HL-60 (cell line): ENCODE data around the gene GABBR2.

Experiments
- DNase-seq, 2 experiments: peaks; one replicate each; pipeline ENCODE4 v3.0.0-alpha.2; 2010 to 2020; ENCODE audit warnings: low read depth in 1 of 2, low spot score in 1 of 2
- H3K27ac ChIP-seq: fragments of 250-450 bp; sonication (Bioruptor Pico); replicated peaks from 2 replicates; pipeline ENCODE4 v1.5.1; 2020; ENCODE audit warnings: mild to moderate bottlenecking, moderate library complexity
- H3K27me3 ChIP-seq: fragments of 250-450 bp; sonication (Bioruptor Pico); 2 replicates; pipeline ENCODE4 v1.5.1; 2021; ENCODE audit warnings: mild to moderate bottlenecking, moderate library complexity; ENCODE audit not compliant: insufficient read depth, poor library complexity, severe bottlenecking
- H3K4me3 ChIP-seq: replicated peaks from 2 replicates; pipeline ENCODE4 v1.5.1; 2011; ENCODE audit warnings: mild to moderate bottlenecking, control low read depth, low read length; ENCODE audit not compliant: insufficient read depth
- GABPA ChIP-seq: IDR thresholded peaks from 2 replicates; pipeline ENCODE4 v1.6.1; 2012; ENCODE audit warnings: low read depth
- POLR2AphosphoS5 ChIP-seq: IDR thresholded peaks from 2 replicates; pipeline ENCODE4 v1.6.1; 2012; ENCODE audit warnings: low read depth
- SPI1 ChIP-seq: IDR thresholded peaks from 2 replicates; pipeline ENCODE4 v1.6.1; 2012; ENCODE audit warnings: low read depth, mild to moderate bottlenecking, borderline replicate concordance
- TF ChIP-seq, protein P1 (sequence below): IDR thresholded peaks from 2 replicates; pipeline ENCODE4 v1.6.1; 2012; ENCODE audit warnings: low read depth; ENCODE audit not compliant: insufficient replicate concordance
- TF ChIP-seq, protein P2 (sequence below): IDR thresholded peaks from one replicate; pipeline ENCODE4 v1.5.1; 2011; ENCODE audit warnings: low read length, control low read depth, inconsistent platforms; ENCODE audit not compliant: insufficient read depth

The GABBR2 gene

DNA sequence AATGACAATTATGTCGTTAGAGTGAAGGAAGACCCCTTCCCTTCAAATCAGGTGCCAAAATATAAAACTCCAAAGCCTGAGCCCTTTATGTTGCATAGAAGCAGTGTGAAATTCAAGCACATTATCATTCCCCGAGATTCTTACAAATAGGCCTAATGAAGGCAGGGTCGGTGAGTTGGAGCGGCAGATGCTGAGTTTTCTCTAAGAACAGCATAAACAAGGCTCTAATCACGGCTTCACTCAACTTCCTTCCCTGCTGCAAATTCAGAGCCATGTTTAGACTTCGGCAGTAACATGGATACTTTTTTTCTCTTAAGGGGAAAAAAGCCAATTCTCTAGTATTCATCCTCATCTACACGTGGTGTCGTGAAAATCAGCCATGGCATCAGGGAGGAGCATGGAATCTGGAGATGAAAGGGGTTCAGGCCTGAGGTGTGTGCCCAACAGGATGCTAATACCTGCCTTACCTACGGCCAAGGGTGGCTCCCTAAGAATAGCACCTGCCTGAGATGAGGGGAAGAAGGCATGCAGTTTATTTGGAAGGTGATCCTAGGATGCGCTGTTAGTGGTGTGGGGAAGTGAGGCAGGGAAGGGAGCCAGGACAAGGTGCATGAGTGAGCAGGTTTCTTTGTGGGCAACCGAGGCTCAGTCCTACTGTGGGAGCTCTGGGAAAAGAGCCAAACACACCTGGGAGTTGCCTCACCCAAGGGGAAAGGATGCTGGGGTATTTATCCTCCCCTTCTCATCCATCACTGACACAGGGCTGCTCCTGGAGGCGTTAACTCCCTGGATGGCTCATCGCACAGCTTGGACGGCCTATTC, 306.5 kb downstream of the GABBR2 start:
- TF ChIP-seq, protein P1, sequence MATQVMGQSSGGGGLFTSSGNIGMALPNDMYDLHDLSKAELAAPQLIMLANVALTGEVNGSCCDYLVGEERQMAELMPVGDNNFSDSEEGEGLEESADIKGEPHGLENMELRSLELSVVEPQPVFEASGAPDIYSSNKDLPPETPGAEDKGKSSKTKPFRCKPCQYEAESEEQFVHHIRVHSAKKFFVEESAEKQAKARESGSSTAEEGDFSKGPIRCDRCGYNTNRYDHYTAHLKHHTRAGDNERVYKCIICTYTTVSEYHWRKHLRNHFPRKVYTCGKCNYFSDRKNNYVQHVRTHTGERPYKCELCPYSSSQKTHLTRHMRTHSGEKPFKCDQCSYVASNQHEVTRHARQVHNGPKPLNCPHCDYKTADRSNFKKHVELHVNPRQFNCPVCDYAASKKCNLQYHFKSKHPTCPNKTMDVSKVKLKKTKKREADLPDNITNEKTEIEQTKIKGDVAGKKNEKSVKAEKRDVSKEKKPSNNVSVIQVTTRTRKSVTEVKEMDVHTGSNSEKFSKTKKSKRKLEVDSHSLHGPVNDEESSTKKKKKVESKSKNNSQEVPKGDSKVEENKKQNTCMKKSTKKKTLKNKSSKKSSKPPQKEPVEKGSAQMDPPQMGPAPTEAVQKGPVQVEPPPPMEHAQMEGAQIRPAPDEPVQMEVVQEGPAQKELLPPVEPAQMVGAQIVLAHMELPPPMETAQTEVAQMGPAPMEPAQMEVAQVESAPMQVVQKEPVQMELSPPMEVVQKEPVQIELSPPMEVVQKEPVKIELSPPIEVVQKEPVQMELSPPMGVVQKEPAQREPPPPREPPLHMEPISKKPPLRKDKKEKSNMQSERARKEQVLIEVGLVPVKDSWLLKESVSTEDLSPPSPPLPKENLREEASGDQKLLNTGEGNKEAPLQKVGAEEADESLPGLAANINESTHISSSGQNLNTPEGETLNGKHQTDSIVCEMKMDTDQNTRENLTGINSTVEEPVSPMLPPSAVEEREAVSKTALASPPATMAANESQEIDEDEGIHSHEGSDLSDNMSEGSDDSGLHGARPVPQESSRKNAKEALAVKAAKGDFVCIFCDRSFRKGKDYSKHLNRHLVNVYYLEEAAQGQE: no peak
- TF ChIP-seq SPI1 (no peak), GABPA (no peak), POLR2AphosphoS5 (no peak)
- TF ChIP-seq, protein P2, sequence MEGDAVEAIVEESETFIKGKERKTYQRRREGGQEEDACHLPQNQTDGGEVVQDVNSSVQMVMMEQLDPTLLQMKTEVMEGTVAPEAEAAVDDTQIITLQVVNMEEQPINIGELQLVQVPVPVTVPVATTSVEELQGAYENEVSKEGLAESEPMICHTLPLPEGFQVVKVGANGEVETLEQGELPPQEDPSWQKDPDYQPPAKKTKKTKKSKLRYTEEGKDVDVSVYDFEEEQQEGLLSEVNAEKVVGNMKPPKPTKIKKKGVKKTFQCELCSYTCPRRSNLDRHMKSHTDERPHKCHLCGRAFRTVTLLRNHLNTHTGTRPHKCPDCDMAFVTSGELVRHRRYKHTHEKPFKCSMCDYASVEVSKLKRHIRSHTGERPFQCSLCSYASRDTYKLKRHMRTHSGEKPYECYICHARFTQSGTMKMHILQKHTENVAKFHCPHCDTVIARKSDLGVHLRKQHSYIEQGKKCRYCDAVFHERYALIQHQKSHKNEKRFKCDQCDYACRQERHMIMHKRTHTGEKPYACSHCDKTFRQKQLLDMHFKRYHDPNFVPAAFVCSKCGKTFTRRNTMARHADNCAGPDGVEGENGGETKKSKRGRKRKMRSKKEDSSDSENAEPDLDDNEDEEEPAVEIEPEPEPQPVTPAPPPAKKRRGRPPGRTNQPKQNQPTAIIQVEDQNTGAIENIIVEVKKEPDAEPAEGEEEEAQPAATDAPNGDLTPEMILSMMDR: no peak
- H3K27me3 ChIP-seq: peaks cover 3% of the 10 kb centered on the region
- H3K4me3 ChIP-seq: no peak overlapping the region
- no peak for DNase-seq
- no peak overlapping the region for H3K27ac ChIP-seq

DNA sequence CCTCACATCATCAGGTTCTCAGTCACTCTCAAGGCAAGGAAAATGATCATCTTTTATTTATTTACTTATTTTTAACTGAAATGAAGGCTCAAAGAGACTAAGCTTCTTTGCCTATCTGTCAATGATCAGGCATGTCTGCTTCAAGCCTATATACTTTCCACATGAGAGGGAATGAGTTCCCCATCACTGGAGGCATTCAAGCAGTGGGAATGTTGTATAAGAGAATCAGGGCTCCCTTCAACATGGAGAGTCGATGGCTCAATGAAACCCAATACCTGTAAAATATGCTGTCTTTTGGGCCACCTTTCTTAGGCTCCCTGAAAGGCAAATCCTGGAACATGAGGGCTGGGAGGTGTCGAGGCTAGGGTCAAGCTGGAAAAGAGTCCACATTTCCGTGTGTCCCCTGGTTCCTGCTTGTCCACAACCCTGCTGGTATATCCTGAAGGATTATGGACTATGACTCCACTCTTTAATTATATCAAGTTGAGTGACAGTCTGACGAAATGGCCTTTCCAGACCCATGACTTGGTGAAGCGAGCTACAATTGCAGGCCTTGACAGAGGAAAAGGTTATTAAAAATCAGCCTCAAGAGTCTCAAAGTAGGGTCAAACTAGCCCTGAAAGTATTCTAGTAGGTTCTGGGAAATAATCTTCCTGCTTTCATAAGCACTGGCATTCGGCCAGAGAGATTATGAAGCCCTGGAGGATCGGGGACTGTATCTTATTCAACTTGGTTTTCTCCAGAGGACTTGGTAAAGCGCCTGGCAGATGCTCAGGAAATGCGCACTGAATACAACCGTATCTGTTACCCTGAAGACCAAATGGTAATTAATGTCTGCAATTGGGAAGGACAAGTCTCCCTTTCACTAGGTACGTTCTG, 307.4 kb downstream of the GABBR2 start:
- no peak overlapping the region for H3K4me3 ChIP-seq
- no peak overlapping the region for H3K27ac ChIP-seq
- DNase-seq: no peak
- no peak for TF ChIP-seq POLR2AphosphoS5
- peaks cover 3% of the 10 kb centered on the region for H3K27me3 ChIP-seq

DNA sequence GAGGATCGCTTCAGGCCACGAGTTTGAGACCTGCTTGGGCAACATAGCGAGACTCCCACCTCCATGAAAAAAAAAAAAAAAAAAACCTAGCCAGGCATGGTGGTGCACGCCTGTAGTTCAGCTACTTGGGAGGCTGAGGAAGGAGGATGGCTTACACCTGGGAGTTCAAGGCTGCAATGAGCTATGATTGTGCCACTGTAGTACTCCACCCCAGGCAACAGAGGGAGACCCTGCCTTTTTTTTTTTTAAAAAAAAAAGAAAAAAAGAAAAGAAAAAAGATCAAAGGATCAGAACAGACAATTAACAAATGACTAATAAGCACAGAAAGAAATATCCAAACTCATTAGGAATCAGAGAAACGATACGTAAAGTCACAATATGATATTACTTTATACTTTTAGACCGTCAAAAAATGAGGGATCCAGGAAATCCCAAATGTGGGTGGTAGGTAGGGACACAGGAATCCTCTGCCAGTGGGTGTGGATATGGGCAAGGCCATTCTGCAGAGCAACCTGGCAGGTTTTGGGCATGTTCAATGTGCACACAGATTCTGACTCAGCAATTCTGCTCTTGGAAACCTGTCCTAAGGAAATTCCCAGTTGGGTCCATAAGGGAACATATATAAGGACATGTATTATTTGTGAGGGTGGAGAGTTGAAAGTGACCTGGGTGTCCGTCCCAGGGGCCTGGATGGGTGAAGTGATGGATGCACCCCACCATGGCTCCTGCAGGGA, 308.6 kb downstream of the GABBR2 start:
- H3K4me3 ChIP-seq: no peak overlapping the region
- no peaks in the 10 kb centered on the region for H3K27me3 ChIP-seq
- DNase-seq: no peak
- H3K27ac ChIP-seq: no peak overlapping the region
- TF ChIP-seq POLR2AphosphoS5 (no peak), GABPA (no peak), SPI1 (no peak)
- TF ChIP-seq, protein P2: no peak
- TF ChIP-seq, protein P1: no peak

DNA sequence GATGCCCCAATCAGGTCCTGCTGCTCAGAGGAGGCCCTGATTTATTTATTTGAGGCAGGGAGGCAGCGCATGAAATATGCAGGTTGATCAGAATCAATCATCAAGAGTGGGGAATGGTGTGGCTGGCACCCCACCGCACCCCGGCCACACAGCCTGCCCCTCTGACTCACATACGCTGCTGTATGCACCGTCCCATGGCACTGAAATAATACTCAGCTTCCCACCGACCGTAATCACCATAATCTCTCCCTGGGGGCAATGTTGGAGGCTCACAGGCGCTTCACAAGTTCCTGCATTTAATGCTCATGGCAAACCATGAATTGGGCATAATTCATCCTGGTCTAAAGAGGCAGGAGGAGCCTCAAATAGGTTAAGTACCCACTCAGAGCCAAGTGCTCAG, 312.1 kb downstream of the GABBR2 start:
- Histone ChIP-seq H3K4me3 (no peak overlapping the region), H3K27ac (no peak overlapping the region), H3K27me3 (no peaks in the 10 kb centered on the region)
- TF ChIP-seq GABPA: no peak
- TF ChIP-seq, protein P1: no peak
- no peak for TF ChIP-seq SPI1
- TF ChIP-seq, protein P2: no peak
- TF ChIP-seq POLR2AphosphoS5: no peak
- no peak for DNase-seq
